ENCODE measurements around the gene TLE5.
A peak's percentile ranks its signal among the peaks of the same experiment; 100 is the strongest.

TLE5 gene

DNA sequence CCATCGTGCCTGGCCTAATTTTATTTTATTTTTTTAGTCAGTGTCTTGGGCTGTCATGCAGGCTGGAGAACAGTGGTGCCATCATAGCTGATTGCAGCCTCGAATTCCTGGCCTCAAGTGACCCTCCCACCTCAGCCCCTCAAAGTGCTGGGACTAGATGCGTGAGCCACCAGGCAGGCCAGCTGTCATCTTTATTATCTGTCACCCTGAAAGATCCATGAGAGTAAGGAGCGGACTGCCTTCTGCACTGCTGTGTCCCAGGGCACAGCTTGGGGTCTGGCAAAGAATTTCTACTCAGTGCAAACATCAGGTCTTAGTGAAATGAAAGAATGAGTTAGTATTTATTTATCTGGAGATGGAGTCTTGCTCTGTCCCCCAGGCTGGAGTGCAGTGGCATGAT is 9.5 kb upstream of the TLE5 start:
- H3K4me2 ChIP-seq: no peak overlapping the region
- no peaks in the 10 kb centered on the region; a peak in 1 of 22 replicates for H4K20me1 ChIP-seq
- peaks cover 0 to 48% (median 31%) of the 10 kb centered on the region in 10 experiments; a peak in 17 of 20 replicates for H3K4me1 ChIP-seq
- H3K27me3 ChIP-seq: peaks cover 0 to 3% (median 0%) of the 10 kb centered on the region in 11 experiments; a peak in 1 of 22 replicates
- H3K36me3 ChIP-seq: no peaks in the 10 kb centered on the region
- no peaks in the 10 kb centered on the region for H3K9me3 ChIP-seq (replicated peaks in 1 of 11)
- TF ChIP-seq Cebpa-rat (IDR thresholded peaks at IDR 0.05): no peak
- no peak overlapping the region for H3K9ac ChIP-seq
- no peak overlapping the region for H3K27ac ChIP-seq
- H3K4me3 ChIP-seq: no peak overlapping the region

DNA sequence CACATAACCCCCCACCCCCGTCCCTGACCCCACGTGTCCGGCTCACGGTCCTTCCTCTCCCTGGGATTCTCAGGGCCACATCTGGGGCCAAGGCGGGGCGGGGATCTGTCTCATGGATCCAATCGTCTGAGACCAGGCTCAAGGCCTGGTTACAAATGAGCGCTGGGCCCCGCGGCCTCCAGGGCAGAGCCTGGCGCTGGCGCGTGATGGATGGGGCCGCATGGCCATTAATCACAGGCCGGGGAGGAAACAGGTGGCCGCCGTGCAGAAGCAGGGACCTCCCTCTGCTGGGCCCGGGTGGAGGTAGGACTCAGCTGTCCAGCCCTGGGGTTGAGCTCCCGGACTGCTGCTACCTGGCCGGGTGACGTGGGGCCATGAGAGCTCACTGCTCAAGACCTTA is 5.8 kb upstream of the TLE5 start:
- Histone ChIP-seq H3K9me3 (replicated peaks in 1 of 11) (no peaks in the 10 kb centered on the region), H3K27me3 (no peaks in the 10 kb centered on the region), H3K9ac (peak overlapping the region in 1 of 11 experiments; percentile 9; a peak in 1 of 22 replicates), H3K4me2 (peak overlapping the region in 3 of 11 experiments; percentile 24 to 48 (median 42); a peak in 1 of 22 replicates), H3K4me1 (peaks cover 22 to 56% (median 43%) of the 10 kb centered on the region in 10 experiments), H3K27ac (no peak overlapping the region), H4K20me1 (no peaks in the 10 kb centered on the region), H3K36me3 (no peaks in the 10 kb centered on the region), H3K4me3 (no peak overlapping the region)
- no peak for TF ChIP-seq Cebpa-rat (IDR thresholded peaks at IDR 0.05)

- H3K27ac ChIP-seq: no peak overlapping the region; a peak in 1 of 22 replicates
These were observed 5.3 kb upstream of the TLE5 start for GRCh38 chr19:3067563-3067962.

DNA sequence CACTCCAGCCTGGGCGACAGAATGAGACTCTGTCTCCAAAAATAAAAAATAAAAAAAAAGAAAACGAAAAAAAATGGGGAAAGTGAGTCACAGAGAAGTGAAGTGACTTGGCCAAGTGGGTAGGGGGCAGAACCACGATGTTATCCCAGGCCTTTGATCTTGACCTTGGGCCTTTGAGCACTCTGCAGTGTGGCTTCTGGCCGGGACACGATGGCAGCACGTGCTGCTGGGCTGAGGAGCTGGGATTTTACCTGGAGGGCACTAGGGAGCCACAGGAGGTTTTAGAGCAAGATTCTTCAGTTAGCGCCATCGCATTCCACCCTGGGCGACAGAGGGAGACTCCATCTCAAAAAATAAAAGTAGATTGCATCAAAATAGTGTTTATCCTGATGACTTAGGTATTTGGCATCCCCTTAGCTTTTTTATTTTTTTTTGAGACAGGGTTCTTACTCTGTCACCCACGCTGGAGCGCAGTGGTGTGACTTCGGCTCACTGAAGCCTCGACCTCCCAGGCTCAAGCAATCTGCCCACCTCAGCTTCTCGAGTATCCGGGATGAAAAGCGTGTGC is 4.3 kb upstream of the TLE5 start:
- H3K9me3 ChIP-seq (replicated peaks in 1 of 11): no peaks in the 10 kb centered on the region
- no peaks in the 10 kb centered on the region for H4K20me1 ChIP-seq
- H3K4me1 ChIP-seq: peaks cover 24 to 55% (median 46%) of the 10 kb centered on the region in 10 experiments
- no peak for TF ChIP-seq Cebpa-rat (IDR thresholded peaks at IDR 0.05)
- H3K27ac ChIP-seq: peak overlapping the region in 3 of 11 experiments; percentile 58 to 74 (median 64); a peak in 3 of 22 replicates
- H3K36me3 ChIP-seq: no peaks in the 10 kb centered on the region
- H3K4me2 ChIP-seq: peak overlapping the region in 6 of 11 experiments; percentile 63 to 87 (median 78); a peak in 8 of 22 replicates
- H3K4me3 ChIP-seq: no peak overlapping the region
- no peaks in the 10 kb centered on the region for H3K27me3 ChIP-seq
- no peak overlapping the region; a peak in 1 of 22 replicates for H3K9ac ChIP-seq

More at GRCh38 chr19:3067563-3067962, 5.3 kb upstream of the TLE5 start:
- peak overlapping the region in 7 of 11 experiments; percentile 20 to 48 (median 42); a peak in 8 of 22 replicates for H3K4me2 ChIP-seq
- no peaks in the 10 kb centered on the region for H3K9me3 ChIP-seq (replicated peaks in 1 of 11)
- H4K20me1 ChIP-seq: no peaks in the 10 kb centered on the region
- H3K9ac ChIP-seq: peak overlapping the region in 2 of 11 experiments; percentile 14 to 19; a peak in 1 of 22 replicates
- H3K36me3 ChIP-seq: no peaks in the 10 kb centered on the region
- no peaks in the 10 kb centered on the region for H3K27me3 ChIP-seq
- no peak for TF ChIP-seq Cebpa-rat (IDR thresholded peaks at IDR 0.05)
- no peak overlapping the region for H3K4me3 ChIP-seq
- H3K4me1 ChIP-seq: peaks cover 24 to 59% (median 46%) of the 10 kb centered on the region in 10 experiments

DNA sequence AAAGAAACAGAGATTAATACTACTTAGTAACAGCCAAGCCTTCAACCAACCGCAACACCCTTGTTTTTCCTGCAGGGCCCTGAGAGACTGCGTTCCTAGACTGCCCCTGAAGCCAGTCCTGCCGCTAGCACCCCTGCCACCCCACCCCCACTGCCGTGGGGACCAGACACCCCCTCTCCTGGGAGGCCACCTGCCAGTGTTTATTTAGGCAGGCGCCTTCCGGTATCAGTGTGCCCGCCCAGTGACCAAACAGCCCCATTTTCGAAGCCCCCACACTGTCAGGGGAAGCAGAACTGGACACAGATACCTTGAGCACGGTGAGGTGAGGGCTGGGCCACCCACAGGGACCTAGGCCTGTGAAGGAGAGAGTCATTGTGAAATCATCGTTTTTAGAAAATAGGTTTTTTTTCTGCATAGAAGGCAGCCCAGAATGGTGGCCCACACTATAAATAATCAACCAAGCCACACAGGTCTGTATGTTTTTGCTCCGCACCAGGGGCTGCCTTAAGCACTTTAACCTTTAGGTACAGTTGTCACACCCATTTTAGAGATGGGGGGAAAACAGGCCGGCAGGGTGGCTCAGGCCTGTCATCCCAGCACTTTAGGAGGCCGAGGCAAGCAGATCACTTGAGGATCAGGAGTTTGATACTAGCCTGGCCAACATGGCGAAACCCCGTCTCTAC is 3.5 kb upstream of the TLE5 start:
- Histone ChIP-seq H3K36me3 (peaks cover 0 to 3% (median 0%) of the 10 kb centered on the region in 11 experiments; a peak in 3 of 22 replicates), H3K4me2 (peak overlapping the region; percentile 63 to 87 (median 75)), H3K4me1 (peaks cover 27 to 59% (median 49%) of the 10 kb centered on the region in 10 experiments), H4K20me1 (peaks cover 0 to 6% (median 4%) of the 10 kb centered on the region in 11 experiments; a peak in 10 of 22 replicates), H3K4me3 (0 out of 20 replicates have a peak overlapping the region, but pooled peaks of 1 of the 10 experiments have one; percentile 1), H3K9me3 (replicated peaks in 1 of 11) (no peaks in the 10 kb centered on the region), H3K27me3 (no peaks in the 10 kb centered on the region), H3K27ac (peak overlapping the region in 10 of 11 experiments; percentile 3 to 74 (median 58); a peak in 18 of 22 replicates), H3K9ac (peak overlapping the region; percentile 3 to 69 (median 48); a peak in 18 of 22 replicates)
- peak in 2 of 11 experiments; percentile 5 to 9; a peak in 1 of 22 replicates for TF ChIP-seq Cebpa-rat (IDR thresholded peaks at IDR 0.05)

DNA sequence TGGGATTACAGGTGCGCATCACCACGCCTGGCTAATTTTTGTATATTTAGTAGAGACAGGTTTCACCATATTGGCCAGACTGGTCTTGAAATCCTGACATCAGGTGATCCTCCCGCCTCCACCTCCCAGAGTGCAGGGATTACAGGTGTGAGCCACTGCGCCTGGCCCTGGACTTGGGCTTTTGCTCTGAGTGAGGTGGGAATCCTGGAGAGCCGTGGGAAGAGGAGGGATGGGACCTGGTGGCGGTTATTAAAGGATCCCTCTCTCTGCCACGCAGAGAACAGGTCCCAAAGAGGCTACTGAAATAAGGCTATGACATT is 1.7 kb upstream of the TLE5 start:
- no peak overlapping the region for H3K4me3 ChIP-seq

DNA sequence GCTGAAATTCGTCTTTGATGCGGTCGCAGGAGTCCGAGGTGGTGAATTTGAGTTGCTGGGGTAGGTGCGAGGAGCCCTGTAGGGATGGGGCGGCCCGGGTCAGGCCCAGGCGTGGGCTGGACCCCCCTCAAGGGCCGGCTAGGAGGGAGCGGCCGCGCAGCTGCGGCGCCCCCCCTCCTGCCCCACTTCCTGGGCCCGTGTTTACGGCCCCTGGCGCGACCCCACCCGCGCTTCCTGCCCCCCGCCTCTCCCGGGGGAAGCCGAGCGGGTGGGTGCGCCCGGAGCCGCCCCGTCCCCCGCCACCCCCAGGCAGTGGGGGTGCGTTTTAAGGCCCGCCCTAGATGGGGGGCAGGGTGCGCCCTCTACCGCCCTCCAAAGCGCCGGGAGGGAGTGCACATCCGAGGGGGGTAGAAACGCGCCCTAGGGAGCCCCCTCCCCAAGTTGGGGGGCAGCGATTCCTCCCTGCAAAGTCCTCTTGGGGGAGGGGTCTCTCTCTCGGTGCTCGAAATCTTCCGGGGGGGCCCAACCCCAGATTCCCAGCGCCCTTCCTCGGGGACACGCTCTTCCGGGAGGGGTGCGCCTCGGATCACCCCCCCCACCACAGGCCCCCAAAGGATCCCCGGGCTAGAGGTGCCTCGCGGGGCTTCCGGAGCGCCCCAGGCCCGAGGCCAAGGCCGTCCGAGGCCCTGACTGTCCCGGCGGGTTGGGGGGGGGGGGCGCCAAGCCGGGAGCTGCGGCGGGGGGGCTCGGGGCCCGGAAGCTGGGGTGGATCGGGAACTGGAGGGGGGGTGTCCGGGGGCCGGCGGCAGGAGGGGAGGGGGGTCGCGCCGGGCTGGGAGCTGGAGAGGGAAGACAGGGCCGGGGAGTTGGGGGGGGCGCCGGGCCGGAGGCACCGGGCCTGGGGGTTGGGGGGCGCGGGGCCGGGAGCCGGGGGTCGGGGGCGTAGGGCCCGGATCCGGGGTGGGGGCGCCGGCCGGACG is 823 bp downstream of the TLE5 start:
- TF ChIP-seq Cebpa-rat (IDR thresholded peaks at IDR 0.05): no peak
- Histone ChIP-seq H3K27me3 (no peaks in the 10 kb centered on the region), H3K4me3 (peak overlapping the region; percentile 77 to 94 (median 86)), H3K9ac (peak overlapping the region; percentile 86 to 98 (median 95)), H3K4me1 (peaks cover 66 to 83% (median 80%) of the 10 kb centered on the region in 10 experiments), H3K4me2 (peak overlapping the region; percentile 83 to 98 (median 93)), H3K9me3 (replicated peaks in 1 of 11) (no peaks in the 10 kb centered on the region), H3K36me3 (peaks cover 36 to 44% (median 38%) of the 10 kb centered on the region in 11 experiments), H4K20me1 (peaks cover 39 to 49% (median 46%) of the 10 kb centered on the region in 11 experiments), H3K27ac (peak overlapping the region; percentile 85 to 96 (median 94))

More for the DNA sequence above, 1.7 kb upstream of the TLE5 start:
- Histone ChIP-seq H3K9ac (peak overlapping the region in 3 of 11 experiments; percentile 88 to 98 (median 88); a peak in 4 of 22 replicates), H3K9me3 (replicated peaks in 1 of 11) (no peaks in the 10 kb centered on the region), H3K27ac (peak overlapping the region in 3 of 11 experiments; percentile 15 to 93 (median 86); a peak in 5 of 22 replicates), H3K4me2 (peak overlapping the region; percentile 64 to 91 (median 83); a peak in 18 of 22 replicates), H3K4me1 (peaks cover 45 to 77% (median 68%) of the 10 kb centered on the region in 10 experiments), H3K36me3 (peaks cover 11 to 19% (median 13%) of the 10 kb centered on the region in 11 experiments), H3K27me3 (no peaks in the 10 kb centered on the region), H4K20me1 (peaks cover 14 to 24% (median 22%) of the 10 kb centered on the region in 11 experiments)
- TF ChIP-seq Cebpa-rat (IDR thresholded peaks at IDR 0.05): no peak

DNA sequence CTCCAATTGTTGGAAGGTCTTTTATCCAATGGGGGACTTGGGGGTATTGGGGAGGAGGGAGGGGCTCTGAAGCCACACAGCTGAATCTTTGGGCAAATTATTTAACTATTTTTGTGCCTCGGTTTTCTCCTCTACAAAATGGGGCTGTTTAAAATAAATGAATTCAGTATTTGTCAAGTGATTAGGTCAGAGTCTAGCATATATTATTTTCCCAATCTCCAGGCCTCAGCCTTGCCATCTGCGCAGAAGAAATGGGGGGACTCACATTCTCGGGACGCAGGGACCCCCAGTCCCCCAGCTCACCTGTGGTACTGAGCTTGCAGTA is 1.5 kb downstream of the TLE5 start:
- H3K27ac ChIP-seq: peak overlapping the region; percentile 85 to 96 (median 94)

More for the DNA sequence above, 1.5 kb downstream of the TLE5 start:
- H3K4me1 ChIP-seq: peaks cover 64 to 81% (median 75%) of the 10 kb centered on the region in 10 experiments
- H3K9ac ChIP-seq: peak overlapping the region; percentile 86 to 98 (median 95)
- H3K27me3 ChIP-seq: no peaks in the 10 kb centered on the region
- peaks cover 44 to 54% (median 49%) of the 10 kb centered on the region in 11 experiments for H4K20me1 ChIP-seq
- H3K4me3 ChIP-seq: peak overlapping the region; percentile 77 to 94 (median 86)
- TF ChIP-seq Cebpa-rat (IDR thresholded peaks at IDR 0.05): no peak
- H3K4me2 ChIP-seq: peak overlapping the region; percentile 83 to 98 (median 93)
- peaks cover 40 to 47% (median 42%) of the 10 kb centered on the region in 11 experiments for H3K36me3 ChIP-seq
- no peaks in the 10 kb centered on the region for H3K9me3 ChIP-seq (replicated peaks in 1 of 11)
